Measurements from ENCODE around the gene DENND5B.
"Not testable (repeated sequence)": the region's sequence is repeated elsewhere in the genome, so short reads cannot be mapped to it uniquely, and the experiment has no call there.

DNA sequence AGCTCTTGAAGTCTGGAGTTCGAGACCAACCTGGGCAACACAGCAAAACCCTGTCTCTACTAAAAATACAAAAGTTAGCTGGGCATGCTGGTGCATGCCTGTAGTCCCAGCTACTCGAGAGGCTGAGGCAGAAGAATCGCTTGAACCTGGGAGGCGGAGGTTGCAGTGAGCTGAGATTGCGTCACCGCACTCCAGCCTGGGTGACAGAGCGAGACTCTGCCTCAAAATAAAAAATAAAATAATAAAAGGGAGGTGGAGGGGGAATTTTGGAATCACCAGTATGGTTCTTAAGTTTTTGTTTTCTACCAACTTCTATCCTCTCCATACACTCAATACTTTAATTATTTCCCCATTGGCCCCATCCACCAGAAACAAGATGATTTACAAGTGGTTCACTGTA lies 16.6 kb downstream of the DENND5B start:
- TF ChIP-seq, protein P1, sequence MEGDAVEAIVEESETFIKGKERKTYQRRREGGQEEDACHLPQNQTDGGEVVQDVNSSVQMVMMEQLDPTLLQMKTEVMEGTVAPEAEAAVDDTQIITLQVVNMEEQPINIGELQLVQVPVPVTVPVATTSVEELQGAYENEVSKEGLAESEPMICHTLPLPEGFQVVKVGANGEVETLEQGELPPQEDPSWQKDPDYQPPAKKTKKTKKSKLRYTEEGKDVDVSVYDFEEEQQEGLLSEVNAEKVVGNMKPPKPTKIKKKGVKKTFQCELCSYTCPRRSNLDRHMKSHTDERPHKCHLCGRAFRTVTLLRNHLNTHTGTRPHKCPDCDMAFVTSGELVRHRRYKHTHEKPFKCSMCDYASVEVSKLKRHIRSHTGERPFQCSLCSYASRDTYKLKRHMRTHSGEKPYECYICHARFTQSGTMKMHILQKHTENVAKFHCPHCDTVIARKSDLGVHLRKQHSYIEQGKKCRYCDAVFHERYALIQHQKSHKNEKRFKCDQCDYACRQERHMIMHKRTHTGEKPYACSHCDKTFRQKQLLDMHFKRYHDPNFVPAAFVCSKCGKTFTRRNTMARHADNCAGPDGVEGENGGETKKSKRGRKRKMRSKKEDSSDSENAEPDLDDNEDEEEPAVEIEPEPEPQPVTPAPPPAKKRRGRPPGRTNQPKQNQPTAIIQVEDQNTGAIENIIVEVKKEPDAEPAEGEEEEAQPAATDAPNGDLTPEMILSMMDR (IDR thresholded peaks at IDR 0.05) = not testable (repeated sequence)
- not testable (repeated sequence) for TF ChIP-seq POLR2A (IDR thresholded peaks at IDR 0.05)

All from stomach (tissue), 4 donors.